K562 (cell line): Measurements from ENCODE around the gene FRRS1L. TPM values are rescaled to one million over a fixed set of nuclear protein-coding genes. Genes with fewer than 3 reads are reported as not detected.

Source experiments
- ATAC-seq: fragments of 200-7000 bp; cut with Tn5 transposase; 3 replicates; pipeline ENCODE4 v1.9.1; 2020; ENCODE audit warnings: moderate library complexity
- BruUV-seq: library from RNA; stranded (reverse); fragments of 400-500 nt; replicated peaks from 2 replicates; lab custom pipeline; 2021; lab: Mats Ljungman, UMichigan
- CTCF ChIA-PET: fragments of 300-600 bp; formaldehyde crosslinking; extraction: SDS; loops from one replicate; lab custom pipeline; 2021; ENCODE audit warnings: low intra/inter-chr PET ratio; lab: Yijun Ruan, JAX
- POLR2A ChIA-PET: fragments of 300-600, 350-650 bp; sonication (Branson Sonifier 250); formaldehyde crosslinking; extraction: SDS; loops from one replicate; lab custom pipeline; 2021; ENCODE audit warnings: antibody characterized with exemption, inconsistent platforms; lab: Yijun Ruan, JAX
- DNase-seq, 4 experiments: peaks; one replicate each; pipeline versions ENCODE4 v3.0.0 to v3.0.0-alpha.2; 2011 to 2018; ENCODE audit warnings: low spot score in 3 of 4, mixed read lengths in 3 of 4; ENCODE audit errors: extremely low read depth in 1 of 4
- FAIRE-seq: peaks from 2 replicates; lab custom pipeline; 2011; peaks lifted over from hg19 to GRCh38; lab: Jason Lieb, UNC
- H2AFZ ChIP-seq: 2 replicates; pipeline ENCODE4 v1.6.0; 2011; ENCODE audit warnings: low read depth, low read length, control low read depth, inconsistent platforms
- H3K27ac ChIP-seq: fragments of 200-600 bp; 3 replicates; pipeline ENCODE4 v1.8.0; 2011; ENCODE audit warnings: low read depth, mild to moderate bottlenecking, control low read depth, inconsistent platforms, low read length, moderate library complexity, mixed read lengths; ENCODE audit errors: extremely low read depth
- H3K27me3 ChIP-seq, 2 experiments: fragments of 300-600 bp in 1 of 2; 2 replicates in 1 of 2; 3 replicates in 1 of 2; pipeline versions ENCODE4 v1.6.0 to v1.8.0; 2011; ENCODE audit warnings: inconsistent platforms in 2 of 2, low read length in 2 of 2, mild to moderate bottlenecking in 1 of 2, mixed read lengths in 1 of 2, moderate library complexity in 1 of 2; ENCODE audit not compliant: control insufficient read depth in 2 of 2, insufficient read depth in 2 of 2
- H3K36me3 ChIP-seq: fragments of 300-600 bp; 3 replicates; pipeline ENCODE4 v1.8.0; 2011; ENCODE audit warnings: mild to moderate bottlenecking, low read length, inconsistent platforms; ENCODE audit not compliant: control insufficient read depth, insufficient read depth
- H3K4me1 ChIP-seq, 2 experiments: fragments of 200-600 bp in 1 of 2; replicated peaks in 1 of 2; 2 replicates in 1 of 2; 3 replicates in 1 of 2; pipeline versions ENCODE4 v1.5.1 to v1.8.0; 2011; ENCODE audit warnings: inconsistent platforms in 2 of 2, low read length in 2 of 2, mild to moderate bottlenecking in 1 of 2, mixed read lengths in 1 of 2, moderate library complexity in 1 of 2; ENCODE audit not compliant: control insufficient read depth in 2 of 2, insufficient read depth in 2 of 2
- H3K4me2 ChIP-seq: 2 replicates; pipeline ENCODE4 v1.6.1; 2011; ENCODE audit warnings: low read length, control low read depth, inconsistent platforms, mixed read lengths; ENCODE audit not compliant: insufficient read depth
- H3K4me3 ChIP-seq: fragments of 200-600 bp; sonication (generic), shearing (Covaris generic); 2 replicates; pipeline ENCODE4 v1.5.1; 2016; ENCODE audit warnings: control low read depth, inconsistent platforms
- H3K79me2 ChIP-seq: fragments of 200-600 bp; 3 replicates; pipeline ENCODE4 v1.8.0; 2011; ENCODE audit warnings: low read length, inconsistent platforms; ENCODE audit not compliant: control insufficient read depth, insufficient read depth
- H3K9ac ChIP-seq, 2 experiments: 2 replicates each; pipeline versions ENCODE4 v1.6.0 to v1.6.1; 2011; ENCODE audit warnings: low read depth in 2 of 2, low read length in 2 of 2, control low read depth in 1 of 2, inconsistent platforms in 1 of 2, mild to moderate bottlenecking in 1 of 2, mixed read lengths in 1 of 2; ENCODE audit not compliant: insufficient read depth in 1 of 2
- H3K9me1 ChIP-seq: one replicate; pipeline ENCODE4 v1.6.0; 2011; ENCODE audit warnings: inconsistent platforms, mild to moderate bottlenecking, low read length, moderate library complexity; ENCODE audit not compliant: control insufficient read depth, insufficient read depth
- H3K9me3 ChIP-seq: replicated peaks from 2 replicates; pipeline ENCODE4 v1.5.1; 2011; ENCODE audit warnings: low read depth, low read length, inconsistent platforms; ENCODE audit not compliant: control insufficient read depth, insufficient read depth
- H4K20me1 ChIP-seq: replicated peaks from 2 replicates; pipeline ENCODE4 v1.6.1; 2011; ENCODE audit warnings: low read length, inconsistent platforms, mixed read lengths; ENCODE audit not compliant: control insufficient read depth, insufficient read depth
- CC2D1A ChIP-seq: fragments of 450-650 bp; IDR thresholded peaks from 2 replicates; pipeline ENCODE4 v1.6.1; 2017; ENCODE audit warnings: mild to moderate bottlenecking
- E2F4 ChIP-seq: sonication (generic); formaldehyde crosslinking; IDR thresholded peaks from 2 replicates; pipeline ENCODE4 v1.8.0; 2022; ENCODE audit warnings: mild to moderate bottlenecking, low read depth, missing genetic modification reagents
- E2F6 ChIP-seq, 2 experiments: IDR thresholded peaks; 2 replicates each; pipeline ENCODE4 v1.6.1; 2011; ENCODE audit warnings: borderline replicate concordance in 1 of 2, control low read depth in 1 of 2, low read depth in 1 of 2, low read length in 1 of 2, mild to moderate bottlenecking in 1 of 2, mixed read lengths in 1 of 2, moderate library complexity in 1 of 2; ENCODE audit not compliant: insufficient read depth in 1 of 2, insufficient read length in 1 of 2, poor library complexity in 1 of 2, severe bottlenecking in 1 of 2; ENCODE audit errors: extremely low read depth in 1 of 2
- ETV6 ChIP-seq, 3 experiments: fragments of 150-350 bp in 1 of 3; sonication (generic) in 1 of 3; formaldehyde crosslinking in 1 of 3; IDR thresholded peaks; 2 replicates each; pipeline versions ENCODE4 v1.6.1 to v1.8.0; 2014 to 2022; ENCODE audit warnings: borderline replicate concordance in 2 of 3, low read depth in 2 of 3, antibody characterized with exemption in 1 of 3, low read length in 1 of 3, mild to moderate bottlenecking in 1 of 3, missing genetic modification reagents in 1 of 3
- HDAC8 ChIP-seq: fragments of 450-650 bp; IDR thresholded peaks from 2 replicates; pipeline ENCODE4 v1.6.1; 2016; ENCODE audit warnings: mild to moderate bottlenecking, missing genetic modification characterization, moderate library complexity, missing compliant biosample characterization
- HEY1 ChIP-seq: fragments of 250-450 bp; sonication (Bioruptor Pico); IDR thresholded peaks from 2 replicates; pipeline ENCODE4 v1.5.0; 2020; ENCODE audit warnings: mild to moderate bottlenecking, moderate library complexity, borderline replicate concordance
- KAT8 ChIP-seq: fragments of 450-650 bp; IDR thresholded peaks from 2 replicates; pipeline ENCODE4 v1.6.1; 2016; ENCODE audit warnings: low read depth, mild to moderate bottlenecking
- RBM14 ChIP-seq: fragments of 200-400 bp; formaldehyde crosslinking; IDR thresholded peaks from 2 replicates; pipeline ENCODE4 v1.6.1; 2018; ENCODE audit warnings: low read depth, mild to moderate bottlenecking, low read length, moderate library complexity, borderline replicate concordance; ENCODE audit not compliant: insufficient read depth
- RNF2 ChIP-seq: sonication (generic); IDR thresholded peaks from 2 replicates; pipeline ENCODE4 v1.6.1; 2016
- SMARCE1 ChIP-seq: fragments of 450-650 bp; IDR thresholded peaks from 2 replicates; pipeline ENCODE4 v1.7.1; 2016; ENCODE audit warnings: mild to moderate bottlenecking
- ZBTB1 ChIP-seq: sonication (generic); formaldehyde crosslinking; IDR thresholded peaks from 2 replicates; pipeline ENCODE4 v1.8.1; 2023; ENCODE audit warnings: missing genetic modification reagents, low read depth, mild to moderate bottlenecking, borderline replicate concordance
- ZNF311 ChIP-seq: fragments of 250-450 bp; sonication (Bioruptor Pico); IDR thresholded peaks from 2 replicates; pipeline ENCODE4 v1.4.0; 2020; ENCODE audit warnings: mild to moderate bottlenecking, moderate library complexity
- WGBS: fragments of 100-300 bp; shearing (Covaris generic); methylation state at CpG from one replicate; pipeline ENCODE4 v1.1.6; 2016; ENCODE audit warnings: low coverage, mixed read lengths; ENCODE audit not compliant: insufficient coverage; ENCODE audit errors: missing lambda C conversion rate; 5-methylcytosine and 5-hydroxymethylcytosine counted together
- in situ Hi-C: fragments of 300-500 bp; cut with MboI; formaldehyde crosslinking; loops from 4 replicates; pipeline ENCODE4 v1.15.0; 2018; ENCODE audit warnings: inconsistent platforms, mixed read lengths
- intact Hi-C: fragments of 100-400 bp; cut with micrococcal nuclease; formaldehyde crosslinking; loops from 2 replicates; pipeline ENCODE4 v1.14.2; 2022
- polyA plus RNA-seq, 8 experiments: library from polyadenylated mRNA; depleted of rRNA in 4 of 8; stranded (reverse) in 5 of 8; unstranded in 3 of 8; fragments of >200 nt; fragmentation: Nextera tagmentation in 2 of 8; fragmentation: Illumina TruSeq in 1 of 8; extraction: Ambion mirVana in 2 of 8; extraction: Trizol in 1 of 8; gene quantifications; 2 replicates each; pipeline versions ENCODE4 v1.2.1 to v1.2.3, GENCODE V29; 2011 to 2014; ENCODE audit warnings: inconsistent platforms in 1 of 8, missing spikeins in 1 of 8
- total RNA-seq, 7 experiments: library from RNA; depleted of rRNA in 6 of 7; stranded (reverse); fragments of >200 nt in 6 of 7; fragmentation: Illumina TruSeq in 2 of 7; extraction: Trizol in 2 of 7; gene quantifications; 2 replicates each; pipeline versions ENCODE4 v1.2.1 to v1.2.3, GENCODE V29; 2011 to 2021; ENCODE audit warnings: low replicate concordance in 1 of 7

Gene FRRS1L
- total and polyA plus RNA-seq, 9 of the 15 experiments (the other 6 are each of a cell fraction or from before 2014, with no cell fraction given): under 0.01 to 0.04 (median 0.03) TPM; not detected in 5

- ATAC-seq (no peak), DNase-seq (no peak), FAIRE-seq (no peak)
- no peak overlapping the region for H2AFZ ChIP-seq
- no peak overlapping the region for H3K4me3 ChIP-seq
- CTCF ChIA-PET: no interaction called here
- no peaks in the 10 kb centered on the region for H3K9me3 ChIP-seq
- WGBS: 9% methylated on average over 3 of the region's 3 CpGs
- no peaks in the 10 kb centered on the region for H3K27me3 ChIP-seq
- no TSS peak for BruUV-seq
- peak overlapping the region; percentile 25; the same call in 1 of the 2 replicates for H3K4me2 ChIP-seq
- intact Hi-C loops: no loop called here
- in situ Hi-C loops: no loop called here
- no peak for TF ChIP-seq E2F4 (CRISPR knock-in tag)
- no peak for TF ChIP-seq KAT8
- TF ChIP-seq RBM14: no peak
- TF ChIP-seq RNF2: no peak
- TF ChIP-seq HEY1 (CRISPR knock-in tag): no peak
- TF ChIP-seq SMARCE1: no peak
- TF ChIP-seq ZBTB1 (CRISPR knock-in tag): no peak
- no peak for TF ChIP-seq ZNF311 (CRISPR knock-in tag)
- TF ChIP-seq CC2D1A: no peak
- TF ChIP-seq E2F6 (IDR thresholded peaks at IDR 0.05; ENCODE audit: borderline replicate concordance in 1 of 2, extremely low read depth in 1 of 2, insufficient read depth in 1 of 2, insufficient read length in 1 of 2, low read depth in 1 of 2, low read length in 1 of 2, poor library complexity in 1 of 2, severe bottlenecking in 1 of 2): no peak
- TF ChIP-seq ETV6 (IDR thresholded peaks at IDR 0.05; ENCODE audit: borderline replicate concordance in 1 of 2, low read depth in 2 of 2, low read length in 1 of 2): no peak
- no peak for TF ChIP-seq ETV6 (CRISPR knock-in tag; IDR thresholded peaks at IDR 0.05; ENCODE audit: borderline replicate concordance)
- no peak for TF ChIP-seq HDAC8 (tag)
- peaks cover 22% of the 10 kb centered on the region; the same call in 1 of the 2 replicates for H4K20me1 ChIP-seq
- POLR2A ChIA-PET: interaction anchor here (0.7 kb wide), 1 partner anchor 885 kb away, joined by 3 read pairs; no protein-coding TSS in a partner anchor
- peaks cover 15 to 30% of the 10 kb centered on the region in 2 experiments; a peak in 4 of 5 replicates for H3K4me1 ChIP-seq
- H3K9me1 ChIP-seq: no peaks in the 10 kb centered on the region
- peaks cover 98% of the 10 kb centered on the region for H3K79me2 ChIP-seq
- peaks cover 22% of the 10 kb centered on the region for H3K36me3 ChIP-seq
- peak overlapping the region in 1 of 2 experiments; percentile 27; a peak in 1 of 4 replicates for H3K9ac ChIP-seq
- H3K27ac ChIP-seq: no peak overlapping the region; the same call in 2 of the 3 replicates
These were observed 53.8 kb downstream of the FRRS1L start for GRCh38 chr9:109113254-109113653.
